ENCODE measurements around the gene CXCL13. TPM values are rescaled to one million over a fixed set of nuclear protein-coding genes. Genes with fewer than 3 reads are reported as not detected.

Gene CXCL13
- total RNA-seq, 4 donors from 2014 or later, result 1.2 to 1.9 (median 1.3) TPM; not detected in 1

GRCh38 chr4:77582156-77582555 lies 23.5 kb upstream of the CXCL13 start:
- Histone ChIP-seq H3K27ac (no peak overlapping the region), H3K27me3 (no peaks in the 10 kb centered on the region), H3K9me3 (no peaks in the 10 kb centered on the region), H3K36me3 (no peaks in the 10 kb centered on the region), H3K4me1 (no peaks in the 10 kb centered on the region), H3K4me3 (no peak overlapping the region)
- WGBS, result 73% methylated on average over 2 of the region's 2 CpGs
- TF ChIP-seq CTCF (IDR thresholded peaks at IDR 0.05) (no peak), POLR2AphosphoS5 (IDR thresholded peaks at IDR 0.05) (no peak), POLR2A (IDR thresholded peaks at IDR 0.05) (no peak), EP300 (IDR thresholded peaks at IDR 0.05) (no peak)
- no peak for DNase-seq (ENCODE audit: low spot score in 2 of 2)

- Histone ChIP-seq H3K27ac (no peak overlapping the region), H3K9me3 (no peaks in the 10 kb centered on the region), H3K36me3 (no peaks in the 10 kb centered on the region), H3K4me1 (no peaks in the 10 kb centered on the region), H3K27me3 (no peaks in the 10 kb centered on the region), H3K4me3 (no peak overlapping the region)
- DNase-seq (ENCODE audit: low spot score in 2 of 2), result no peak
- TF ChIP-seq POLR2AphosphoS5 (IDR thresholded peaks at IDR 0.05), result no peak
- TF ChIP-seq CTCF (IDR thresholded peaks at IDR 0.05), result no peak
- no peak for TF ChIP-seq EP300 (IDR thresholded peaks at IDR 0.05)
- TF ChIP-seq POLR2A (IDR thresholded peaks at IDR 0.05), result no peak
These were observed 22.9 kb upstream of the CXCL13 start for GRCh38 chr4:77582711-77583110.

GRCh38 chr4:77586951-77587383 lies 18.7 kb upstream of the CXCL13 start:
- DNase-seq (ENCODE audit: low spot score in 2 of 2), result no peak
- Histone ChIP-seq H3K4me3 (no peak overlapping the region), H3K27ac (no peak overlapping the region), H3K9me3 (no peaks in the 10 kb centered on the region), H3K36me3 (no peaks in the 10 kb centered on the region), H3K4me1 (no peaks in the 10 kb centered on the region), H3K27me3 (no peaks in the 10 kb centered on the region)
- WGBS, result 47% methylated on average over 6 of the region's 6 CpGs
- TF ChIP-seq POLR2A (IDR thresholded peaks at IDR 0.05) (no peak), CTCF (IDR thresholded peaks at IDR 0.05) (no peak), EP300 (IDR thresholded peaks at IDR 0.05) (no peak), POLR2AphosphoS5 (IDR thresholded peaks at IDR 0.05) (no peak)

- no peaks in the 10 kb centered on the region for H3K27me3 ChIP-seq
- DNase-seq (ENCODE audit: low spot score in 2 of 2), result no peak
- 77% methylated on average over 3 of the region's 3 CpGs for WGBS
- H3K36me3 ChIP-seq, result no peaks in the 10 kb centered on the region
- no peaks in the 10 kb centered on the region for H3K9me3 ChIP-seq
- TF ChIP-seq CTCF (IDR thresholded peaks at IDR 0.05) (no peak), POLR2A (IDR thresholded peaks at IDR 0.05) (no peak), POLR2AphosphoS5 (IDR thresholded peaks at IDR 0.05) (no peak), EP300 (IDR thresholded peaks at IDR 0.05) (no peak)
- H3K27ac ChIP-seq, result no peak overlapping the region
- no peaks in the 10 kb centered on the region for H3K4me1 ChIP-seq
- no peak overlapping the region for H3K4me3 ChIP-seq
These were observed 15.1 kb upstream of the CXCL13 start for GRCh38 chr4:77590482-77590881.

- Histone ChIP-seq H3K27me3 (no peaks in the 10 kb centered on the region), H3K27ac (no peak overlapping the region), H3K4me3 (no peak overlapping the region), H3K36me3 (no peaks in the 10 kb centered on the region), H3K9me3 (no peaks in the 10 kb centered on the region), H3K4me1 (no peaks in the 10 kb centered on the region)
- no peak for TF ChIP-seq EP300 (IDR thresholded peaks at IDR 0.05)
- TF ChIP-seq POLR2A (IDR thresholded peaks at IDR 0.05), result no peak
- no peak for TF ChIP-seq POLR2AphosphoS5 (IDR thresholded peaks at IDR 0.05)
- no peak for TF ChIP-seq CTCF (IDR thresholded peaks at IDR 0.05)
- WGBS, result 81% methylated on average over 1 of the region's 1 CpG
- DNase-seq (ENCODE audit: low spot score in 2 of 2), result no peak
These were observed 14.1 kb upstream of the CXCL13 start for GRCh38 chr4:77591532-77591931.
